ENCODE data around the gene PSAPL1.

Gene PSAPL1

GRCh38 chr4:7424553-7425111, 10.1 kb downstream of the PSAPL1 start:
- H3K4me3 ChIP-seq (ENCODE audit: low read depth, low read length), result no peak overlapping the region
- DNase-seq (ENCODE audit: low read depth), result no peak

GRCh38 chr4:7423801-7424552, 10.8 kb downstream of the PSAPL1 start:
- H3K4me3 ChIP-seq (ENCODE audit: low read depth, low read length), result no peak overlapping the region
- no peak for TF ChIP-seq CTCF (conservative IDR thresholded peaks at IDR 0.05; ENCODE audit: low read depth, low read length)
- DNase-seq (ENCODE audit: low read depth), result no peak

More at GRCh38 chr4:7424553-7425111, 10.1 kb downstream of the PSAPL1 start:
- TF ChIP-seq CTCF (conservative IDR thresholded peaks at IDR 0.05; ENCODE audit: low read depth, low read length), result no peak

GRCh38 chr4:7423391-7423790, 11.3 kb downstream of the PSAPL1 start:
- H3K4me3 ChIP-seq (ENCODE audit: low read depth, low read length), result no peak overlapping the region
- TF ChIP-seq CTCF (conservative IDR thresholded peaks at IDR 0.05; ENCODE audit: low read depth, low read length), result no peak
- no peak for DNase-seq (ENCODE audit: low read depth)

GRCh38 chr4:7422898-7423180, 11.9 kb downstream of the PSAPL1 start:
- TF ChIP-seq CTCF (conservative IDR thresholded peaks at IDR 0.05; ENCODE audit: low read depth, low read length), result no peak
- no peak overlapping the region for H3K4me3 ChIP-seq (ENCODE audit: low read depth, low read length)
- no peak for DNase-seq (ENCODE audit: low read depth)

GRCh38 chr4:7422151-7422897, 12.4 kb downstream of the PSAPL1 start:
- H3K4me3 ChIP-seq (ENCODE audit: low read depth, low read length), result no peak overlapping the region
- no peak for DNase-seq (ENCODE audit: low read depth)
- TF ChIP-seq CTCF (conservative IDR thresholded peaks at IDR 0.05; ENCODE audit: low read depth, low read length), result no peak

GRCh38 chr4:7421356-7422150, 13.2 kb downstream of the PSAPL1 start:
- DNase-seq (ENCODE audit: low read depth), result no peak
- no peak for TF ChIP-seq CTCF (conservative IDR thresholded peaks at IDR 0.05; ENCODE audit: low read depth, low read length)
- H3K4me3 ChIP-seq (ENCODE audit: low read depth, low read length), result no peak overlapping the region

Measured in choroid plexus epithelial cell (primary cell).